Measurements from ENCODE around the gene SLC2A6.

- no peak for TF ChIP-seq CTCF (IDR thresholded peaks at IDR 0.05; ENCODE audit: low read length)
- TF ChIP-seq EZH2 (IDR thresholded peaks at IDR 0.05; ENCODE audit: borderline replicate concordance, low read length), result no peak
These were observed 27.7 kb upstream of the SLC2A6 start for GRCh38 chr9:133506653-133507038.

Measured in OCI-LY1 (cell line).